ENCODE results near the gene MAP2K5.

Gene MAP2K5

DNA sequence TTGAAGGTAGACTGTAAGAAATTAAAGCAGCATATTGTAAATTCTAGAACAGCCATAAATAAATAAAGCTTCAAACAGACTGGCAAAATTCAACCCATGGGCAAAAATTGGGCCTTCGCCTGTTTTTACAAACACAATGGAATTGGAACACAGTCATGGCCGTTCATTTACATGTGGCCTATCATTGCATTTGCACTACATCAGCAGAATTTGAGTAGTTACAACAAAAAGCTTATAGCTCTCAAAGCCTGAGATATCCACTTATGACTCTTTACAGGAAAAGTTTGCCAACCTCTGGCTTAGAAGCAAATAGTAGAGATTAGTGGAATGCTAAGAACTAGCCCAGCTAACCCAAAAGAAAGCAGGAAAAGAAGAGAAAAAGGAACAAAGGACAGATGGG, 143.2 kb downstream of the MAP2K5 start:
- TF ChIP-seq, protein P1, sequence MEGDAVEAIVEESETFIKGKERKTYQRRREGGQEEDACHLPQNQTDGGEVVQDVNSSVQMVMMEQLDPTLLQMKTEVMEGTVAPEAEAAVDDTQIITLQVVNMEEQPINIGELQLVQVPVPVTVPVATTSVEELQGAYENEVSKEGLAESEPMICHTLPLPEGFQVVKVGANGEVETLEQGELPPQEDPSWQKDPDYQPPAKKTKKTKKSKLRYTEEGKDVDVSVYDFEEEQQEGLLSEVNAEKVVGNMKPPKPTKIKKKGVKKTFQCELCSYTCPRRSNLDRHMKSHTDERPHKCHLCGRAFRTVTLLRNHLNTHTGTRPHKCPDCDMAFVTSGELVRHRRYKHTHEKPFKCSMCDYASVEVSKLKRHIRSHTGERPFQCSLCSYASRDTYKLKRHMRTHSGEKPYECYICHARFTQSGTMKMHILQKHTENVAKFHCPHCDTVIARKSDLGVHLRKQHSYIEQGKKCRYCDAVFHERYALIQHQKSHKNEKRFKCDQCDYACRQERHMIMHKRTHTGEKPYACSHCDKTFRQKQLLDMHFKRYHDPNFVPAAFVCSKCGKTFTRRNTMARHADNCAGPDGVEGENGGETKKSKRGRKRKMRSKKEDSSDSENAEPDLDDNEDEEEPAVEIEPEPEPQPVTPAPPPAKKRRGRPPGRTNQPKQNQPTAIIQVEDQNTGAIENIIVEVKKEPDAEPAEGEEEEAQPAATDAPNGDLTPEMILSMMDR (conservative IDR thresholded peaks at IDR 0.05; ENCODE audit: control insufficient read depth, insufficient read depth, low read depth, low read length) = no peak
- DNase-seq (ENCODE audit: low read depth) = no peak
- H3K4me3 ChIP-seq (ENCODE audit: control insufficient read depth, low read depth, low read length) = no peak overlapping the region

DNA sequence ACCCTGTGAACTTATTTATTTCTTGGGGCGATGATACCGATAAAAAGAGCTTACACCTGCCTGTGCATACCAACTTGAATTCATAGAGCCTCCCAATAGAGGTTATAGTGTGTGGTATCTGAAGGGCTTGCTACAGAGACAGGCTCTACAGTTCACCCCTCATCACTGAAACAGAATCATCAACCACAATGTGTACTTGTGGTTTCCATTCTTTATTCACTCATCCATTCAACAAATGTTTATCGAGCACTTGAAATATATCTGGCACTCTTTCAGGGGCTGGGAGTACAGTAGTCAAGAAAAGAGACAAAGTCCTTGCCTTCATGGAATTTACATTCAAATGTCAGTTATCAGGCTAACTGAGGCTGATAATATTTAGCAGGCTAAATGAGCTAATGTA, 148.4 kb downstream of the MAP2K5 start:
- TF ChIP-seq, protein P1 (conservative IDR thresholded peaks at IDR 0.05; ENCODE audit: control insufficient read depth, insufficient read depth, low read depth, low read length) = no peak
- DNase-seq (ENCODE audit: low read depth) = peak; percentile 64
- no peak overlapping the region for H3K4me3 ChIP-seq (ENCODE audit: control insufficient read depth, low read depth, low read length)

DNA sequence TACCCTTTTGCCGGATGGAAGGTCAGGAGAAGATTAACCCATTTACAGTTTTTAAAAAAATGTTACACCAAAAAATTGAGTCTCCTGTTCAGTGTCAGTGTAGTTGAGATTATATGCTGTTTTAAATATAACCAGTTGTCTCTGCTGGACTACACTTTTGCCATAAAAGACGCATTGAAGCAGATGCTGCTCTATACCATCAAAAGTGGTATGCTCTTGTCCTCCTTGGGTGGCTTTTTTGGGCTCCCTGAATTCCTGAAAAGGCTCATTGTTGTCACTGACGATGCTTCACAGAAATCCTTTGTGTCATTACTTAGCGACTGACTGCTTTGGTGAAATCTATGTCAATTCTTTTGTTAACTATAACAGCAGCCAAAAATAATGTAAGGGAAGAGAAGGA, 148.9 kb downstream of the MAP2K5 start:
- no peak overlapping the region for H3K4me3 ChIP-seq (ENCODE audit: control insufficient read depth, low read depth, low read length)
- TF ChIP-seq, protein P1 (conservative IDR thresholded peaks at IDR 0.05; ENCODE audit: control insufficient read depth, insufficient read depth, low read depth, low read length) = no peak
- DNase-seq (ENCODE audit: low read depth) = no peak

DNA sequence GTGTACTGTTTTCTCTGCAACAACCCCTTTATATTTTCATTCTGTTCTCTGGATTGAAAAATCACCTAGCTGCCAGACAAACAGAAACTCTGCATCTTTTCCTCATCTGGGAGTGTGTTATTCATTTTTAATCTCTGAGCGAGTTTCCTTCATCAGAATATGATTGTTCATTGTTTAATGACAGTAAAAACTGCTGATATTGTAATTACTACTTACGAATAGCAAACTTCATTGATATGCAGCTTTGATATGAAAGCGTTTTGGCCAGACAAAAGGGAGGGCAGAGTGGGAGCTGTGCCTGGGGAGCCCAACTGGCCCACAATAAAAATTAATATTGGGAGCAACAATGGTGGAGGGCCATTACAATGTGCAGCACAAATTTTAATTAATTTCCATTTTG, 150.1 kb downstream of the MAP2K5 start:
- H3K4me3 ChIP-seq (ENCODE audit: control insufficient read depth, low read depth, low read length) = no peak overlapping the region
- TF ChIP-seq, protein P1 (conservative IDR thresholded peaks at IDR 0.05; ENCODE audit: control insufficient read depth, insufficient read depth, low read depth, low read length) = no peak
- DNase-seq (ENCODE audit: low read depth) = no peak

DNA sequence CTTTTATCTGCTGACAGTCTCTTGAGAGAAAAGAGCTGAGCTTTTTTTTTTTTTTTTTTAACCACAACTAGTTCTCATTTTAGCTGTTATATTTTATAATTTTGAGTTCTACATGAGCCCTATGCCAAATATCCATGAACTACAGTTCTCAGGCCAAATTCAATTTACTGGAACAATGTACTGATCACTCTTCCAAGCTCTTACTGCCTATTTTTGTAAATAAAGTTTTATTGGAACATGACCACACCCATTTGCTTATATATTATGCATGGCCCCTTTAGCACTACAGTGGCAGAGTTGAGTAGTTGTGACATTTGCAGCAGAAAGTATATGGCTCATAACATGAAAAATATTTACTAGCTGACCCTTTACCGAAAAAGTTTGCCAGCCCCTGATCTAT, 153.6 kb downstream of the MAP2K5 start:
- TF ChIP-seq, protein P1 (conservative IDR thresholded peaks at IDR 0.05; ENCODE audit: control insufficient read depth, insufficient read depth, low read depth, low read length) = no peak

DNA sequence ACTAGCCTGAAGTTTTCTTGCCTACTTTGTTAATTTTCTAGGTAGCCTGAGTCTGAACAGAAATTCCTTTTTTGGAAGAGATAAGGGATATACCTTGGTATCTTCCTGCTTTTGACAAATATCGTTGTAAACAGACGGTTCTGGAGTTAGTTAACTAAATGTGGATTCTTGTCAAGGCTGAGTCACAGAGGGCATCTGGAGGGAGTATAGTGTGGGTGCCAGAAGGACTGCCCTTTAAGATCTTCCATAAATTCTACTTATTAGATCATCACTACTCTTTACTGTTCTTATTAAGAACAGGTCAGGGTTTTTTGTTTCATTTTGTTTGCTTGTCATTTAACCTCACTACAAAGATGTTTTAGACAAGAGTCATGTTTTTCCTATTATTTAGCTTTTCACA, 157.5 kb downstream of the MAP2K5 start:
- no peak overlapping the region for H3K4me3 ChIP-seq (ENCODE audit: control insufficient read depth, low read depth, low read length)
- TF ChIP-seq, protein P1 (conservative IDR thresholded peaks at IDR 0.05; ENCODE audit: control insufficient read depth, insufficient read depth, low read depth, low read length) = no peak

More for the DNA sequence above, 153.6 kb downstream of the MAP2K5 start:
- no peak overlapping the region for H3K4me3 ChIP-seq (ENCODE audit: control insufficient read depth, low read depth, low read length)
- DNase-seq (ENCODE audit: low read depth) = no peak

DNA sequence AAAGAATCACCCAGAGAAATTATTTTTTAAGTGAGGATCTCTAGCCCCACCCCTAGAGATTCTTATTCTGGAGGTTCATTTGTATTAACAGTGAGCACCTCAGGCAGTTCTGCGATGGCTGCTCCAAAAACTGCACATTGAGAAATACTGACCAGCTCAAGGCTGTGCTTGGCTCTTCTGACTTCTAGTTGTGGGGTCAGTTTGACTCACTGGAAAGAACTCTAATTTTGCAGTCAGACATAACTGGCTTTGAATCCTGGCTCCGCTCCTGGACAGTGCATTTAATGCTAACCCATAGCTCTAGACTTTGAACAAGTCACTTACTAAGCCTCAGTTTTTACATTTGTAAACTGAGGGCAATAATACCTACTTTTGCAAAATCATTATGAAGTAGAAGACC, 159.2 kb downstream of the MAP2K5 start:
- TF ChIP-seq, protein P1 (conservative IDR thresholded peaks at IDR 0.05; ENCODE audit: control insufficient read depth, insufficient read depth, low read depth, low read length) = no peak
- H3K4me3 ChIP-seq (ENCODE audit: control insufficient read depth, low read depth, low read length) = no peak overlapping the region
- peak; percentile 59 for DNase-seq (ENCODE audit: low read depth)

More for the DNA sequence above, 157.5 kb downstream of the MAP2K5 start:
- peak; percentile 86 for DNase-seq (ENCODE audit: low read depth)

Measured in fibroblast of mammary gland (primary cell).